Smooth muscle cell (in vitro differentiated cells): ENCODE results near the gene SLC39A11. TPM values are rescaled to one million over a fixed set of nuclear protein-coding genes. Genes with fewer than 3 reads are reported as not detected.

ENCODE experiments used
- DNase-seq: peaks from one replicate; lab custom pipeline; 2025; ENCODE audit not compliant: unreplicated experiment; lab: John Stamatoyannopoulos, UW
- H2AFZ ChIP-seq: fragments of 200-600 bp; sonication (generic); 2 replicates; pipeline ENCODE4 v1.6.0; 2016; ENCODE audit warnings: antibody characterized with exemption, low read depth, mild to moderate bottlenecking
- H3F3A ChIP-seq: fragments of 200-600 bp; sonication (generic); 2 replicates; pipeline ENCODE4 v1.6.0; 2017; ENCODE audit warnings: antibody characterized with exemption, low read depth
- H3K27ac ChIP-seq: fragments of 200-600 bp; sonication (generic); 2 replicates; pipeline ENCODE4 v1.5.1; 2016; ENCODE audit warnings: low read depth, mild to moderate bottlenecking
- H3K27me3 ChIP-seq: fragments of 200-600 bp; sonication (generic); 2 replicates; pipeline ENCODE4 v1.6.1; 2016; ENCODE audit warnings: low read depth, mild to moderate bottlenecking
- H3K36me3 ChIP-seq: fragments of 200-600 bp; sonication (generic); 2 replicates; pipeline ENCODE4 v1.5.1; 2016; ENCODE audit warnings: low read depth
- H3K4me1 ChIP-seq: fragments of 200-600 bp; sonication (generic); 2 replicates; pipeline ENCODE4 v1.5.1; 2016; ENCODE audit warnings: low read depth
- H3K4me2 ChIP-seq: fragments of 200-600 bp; sonication (generic); 2 replicates; pipeline ENCODE4 v1.6.0; 2016; ENCODE audit warnings: mild to moderate bottlenecking
- H3K4me3 ChIP-seq: fragments of 200-600 bp; sonication (generic); 2 replicates; pipeline ENCODE4 v1.5.1; 2016; ENCODE audit warnings: mild to moderate bottlenecking
- H3K79me2 ChIP-seq: fragments of 200-600 bp; sonication (generic); 2 replicates; pipeline ENCODE4 v1.6.0; 2016; ENCODE audit warnings: low read depth, mild to moderate bottlenecking
- H3K9ac ChIP-seq: fragments of 200-600 bp; sonication (generic); 2 replicates; pipeline ENCODE4 v1.6.0; 2016; ENCODE audit warnings: low read depth
- H3K9me3 ChIP-seq: fragments of 200-600 bp; sonication (generic); replicated peaks from 2 replicates; pipeline ENCODE4 v1.5.1; 2016; ENCODE audit warnings: low read depth
- H4K20me1 ChIP-seq: fragments of 200-600 bp; sonication (generic); 2 replicates; pipeline ENCODE4 v1.6.0; 2016; ENCODE audit warnings: low read depth
- CTCF ChIP-seq: fragments of 200-600 bp; sonication (generic); IDR thresholded peaks from 2 replicates; pipeline ENCODE4 v1.5.1; 2017; ENCODE audit warnings: borderline replicate concordance, mild to moderate bottlenecking, antibody characterized with exemption; ENCODE audit not compliant: insufficient read depth, poor library complexity, severe bottlenecking
- WGBS: methylation state at CpG from one replicate; pipeline ENCODE4 v1.1.7; 2016; ENCODE audit warnings: low lambda C conversion rate; 5-methylcytosine and 5-hydroxymethylcytosine counted together
- polyA plus RNA-seq: library from polyadenylated mRNA; unstranded; fragments of >200 nt; fragmentation: Nextera tagmentation; extraction: Ambion mirVana; gene quantifications from 2 replicates; pipeline ENCODE4 v1.2.1, GENCODE V29; 2016
- total RNA-seq: library from RNA; depleted of rRNA; stranded (reverse); fragments of >200 nt; gene quantifications from 2 replicates; pipeline ENCODE4 v1.2.3, GENCODE V29; 2014

Gene SLC39A11
- total and polyA plus RNA-seq, 2 experiments from 2014 or later = 9.2 to 36.7 TPM

DNA sequence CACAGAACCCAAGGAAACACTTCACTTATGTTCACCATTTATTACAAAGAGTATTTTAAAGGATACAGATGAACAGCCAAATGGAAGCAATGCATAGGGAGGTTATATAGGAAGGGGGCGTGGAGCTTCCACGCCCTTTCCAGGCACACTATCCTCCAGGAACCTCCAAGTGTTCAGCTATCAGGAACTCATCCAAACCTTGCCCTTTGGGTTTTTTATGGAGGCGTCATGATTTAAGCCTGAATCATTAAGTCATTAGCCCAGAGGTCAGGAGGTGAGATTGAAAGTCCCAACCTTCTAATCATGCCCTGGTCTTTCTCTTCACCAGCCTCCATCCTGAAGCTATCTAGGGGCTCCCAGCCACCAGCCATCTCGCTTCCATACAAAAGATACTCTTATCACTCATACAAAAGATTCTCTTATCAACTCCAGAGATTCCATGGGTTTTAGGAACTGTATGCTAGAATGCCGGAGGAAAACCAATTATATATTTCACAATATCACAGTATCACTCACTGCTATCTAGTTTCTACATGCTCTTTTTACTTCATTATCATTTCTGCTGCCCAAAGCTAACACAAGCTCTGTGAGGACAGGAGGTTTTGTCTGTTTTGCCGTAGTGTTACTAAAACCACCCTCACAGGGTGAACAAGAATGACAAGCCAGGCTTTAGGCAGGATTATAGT lies 213.4 kb downstream of the SLC39A11 start:
- Histone ChIP-seq H3K9me3 (peaks cover 9% of the 10 kb centered on the region), H3K27ac (no peak overlapping the region), H4K20me1 (no peaks in the 10 kb centered on the region), H3K27me3 (no peaks in the 10 kb centered on the region), H3K4me2 (no peak overlapping the region), H3K36me3 (no peaks in the 10 kb centered on the region), H3K4me1 (no peaks in the 10 kb centered on the region), H3K4me3 (no peak overlapping the region), H3K79me2 (no peaks in the 10 kb centered on the region), H3F3A (no peaks in the 10 kb centered on the region), H3K9ac (no peak overlapping the region), H2AFZ (no peak overlapping the region)
- no peak for TF ChIP-seq CTCF
- 94% methylated on average over 6 of the region's 6 CpGs for WGBS
- no peak for DNase-seq

GRCh38 chr17:72877348-72877747 lies 215.1 kb downstream of the SLC39A11 start:
- Histone ChIP-seq H2AFZ (no peak overlapping the region), H3F3A (no peaks in the 10 kb centered on the region), H3K27me3 (no peaks in the 10 kb centered on the region), H3K4me2 (no peak overlapping the region), H3K27ac (no peak overlapping the region), H4K20me1 (no peaks in the 10 kb centered on the region), H3K9ac (no peak overlapping the region), H3K36me3 (no peaks in the 10 kb centered on the region), H3K4me1 (no peaks in the 10 kb centered on the region), H3K9me3 (peaks cover 9% of the 10 kb centered on the region), H3K79me2 (no peaks in the 10 kb centered on the region), H3K4me3 (no peak overlapping the region)
- DNase-seq = no peak
- no peak for TF ChIP-seq CTCF
- 96% methylated on average over 8 of the region's 8 CpGs for WGBS

GRCh38 chr17:72876413-72876812 lies 216.1 kb downstream of the SLC39A11 start:
- H3K9me3 ChIP-seq = peaks cover 9% of the 10 kb centered on the region
- H3K79me2 ChIP-seq = no peaks in the 10 kb centered on the region
- no peaks in the 10 kb centered on the region for H3K27me3 ChIP-seq
- 100% methylated on average over 1 of the region's 1 CpG for WGBS
- no peak overlapping the region for H3K9ac ChIP-seq
- no peaks in the 10 kb centered on the region for H4K20me1 ChIP-seq
- no peaks in the 10 kb centered on the region for H3K4me1 ChIP-seq
- no peak overlapping the region for H3K27ac ChIP-seq
- H3K4me3 ChIP-seq = no peak overlapping the region
- H3F3A ChIP-seq = no peaks in the 10 kb centered on the region
- no peak for TF ChIP-seq CTCF
- DNase-seq = no peak
- H2AFZ ChIP-seq = no peak overlapping the region
- H3K36me3 ChIP-seq = no peaks in the 10 kb centered on the region
- no peak overlapping the region for H3K4me2 ChIP-seq

DNA sequence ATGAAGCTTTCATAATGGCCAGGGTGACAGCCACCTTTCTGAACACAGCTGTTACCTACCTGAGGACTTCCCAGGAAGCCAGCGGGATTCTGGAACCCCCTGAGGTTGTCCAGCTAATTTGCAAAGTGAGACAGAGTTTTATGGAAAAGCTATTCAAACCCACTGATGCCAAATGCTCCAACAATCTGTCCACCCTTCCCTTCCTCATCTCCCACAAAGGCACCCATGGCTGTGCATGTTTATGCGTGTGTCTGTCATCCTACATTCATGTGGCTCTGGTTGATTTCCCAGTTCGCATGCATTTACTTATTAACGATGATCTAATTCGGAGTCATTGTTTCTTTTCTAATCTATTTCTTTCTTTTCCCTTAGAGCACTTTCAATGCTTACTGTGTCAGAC lies 217.1 kb downstream of the SLC39A11 start:
- H3K9me3 ChIP-seq = peaks cover 6% of the 10 kb centered on the region
- no peaks in the 10 kb centered on the region for H3K4me1 ChIP-seq
- H3K9ac ChIP-seq = no peak overlapping the region
- H3K36me3 ChIP-seq = no peaks in the 10 kb centered on the region
- no peaks in the 10 kb centered on the region for H3K79me2 ChIP-seq
- H4K20me1 ChIP-seq = no peaks in the 10 kb centered on the region
- no peaks in the 10 kb centered on the region for H3F3A ChIP-seq
- TF ChIP-seq CTCF = no peak
- no peak overlapping the region for H3K4me2 ChIP-seq
- H3K4me3 ChIP-seq = no peak overlapping the region
- DNase-seq = no peak
- no peak overlapping the region for H3K27ac ChIP-seq
- WGBS = 86% methylated on average over 5 of the region's 5 CpGs
- H3K27me3 ChIP-seq = no peaks in the 10 kb centered on the region
- H2AFZ ChIP-seq = no peak overlapping the region
